Mucosa of stomach (tissue), 1 donor: Measurements from ENCODE around the gene ZFR.
"Not testable (repeated sequence)": the region's sequence is repeated elsewhere in the genome, so short reads cannot be mapped to it uniquely, and the experiment has no call there.

ENCODE experiments used
- H3K27me3 ChIP-seq: one replicate; pipeline ENCODE4 v1.7.0; 2013; ENCODE audit warnings: mild to moderate bottlenecking, low read length; ENCODE audit not compliant: control insufficient read depth, insufficient read depth
- H3K36me3 ChIP-seq: one replicate; pipeline ENCODE4 v1.7.0; 2013; ENCODE audit warnings: low read length; ENCODE audit not compliant: control insufficient read depth, insufficient read depth
- H3K4me1 ChIP-seq: one replicate; pipeline ENCODE4 v1.7.0; 2013; ENCODE audit warnings: mild to moderate bottlenecking, low read length; ENCODE audit not compliant: control insufficient read depth, insufficient read depth
- H3K4me3 ChIP-seq: one replicate; pipeline ENCODE4 v1.7.0; 2013; ENCODE audit warnings: low read length
- H3K9ac ChIP-seq: one replicate; pipeline ENCODE4 v1.7.0; 2013; ENCODE audit warnings: mild to moderate bottlenecking, low read length, moderate library complexity
- H3K9me3 ChIP-seq: one replicate; pipeline ENCODE4 v1.7.0; 2013; ENCODE audit warnings: mild to moderate bottlenecking, low read length, moderate library complexity; ENCODE audit not compliant: control insufficient read depth
- donor health status: Pancreatic carcinoma.

Gene ZFR

GRCh38 chr5:32323741-32324140 lies 120.8 kb downstream of the ZFR start:
- no peak overlapping the region for H3K4me3 ChIP-seq
- no peak overlapping the region for H3K9ac ChIP-seq
- no peaks in the 10 kb centered on the region for H3K9me3 ChIP-seq
- no peaks in the 10 kb centered on the region for H3K36me3 ChIP-seq
- H3K27me3 ChIP-seq: no peaks in the 10 kb centered on the region
- H3K4me1 ChIP-seq: no peaks in the 10 kb centered on the region

DNA sequence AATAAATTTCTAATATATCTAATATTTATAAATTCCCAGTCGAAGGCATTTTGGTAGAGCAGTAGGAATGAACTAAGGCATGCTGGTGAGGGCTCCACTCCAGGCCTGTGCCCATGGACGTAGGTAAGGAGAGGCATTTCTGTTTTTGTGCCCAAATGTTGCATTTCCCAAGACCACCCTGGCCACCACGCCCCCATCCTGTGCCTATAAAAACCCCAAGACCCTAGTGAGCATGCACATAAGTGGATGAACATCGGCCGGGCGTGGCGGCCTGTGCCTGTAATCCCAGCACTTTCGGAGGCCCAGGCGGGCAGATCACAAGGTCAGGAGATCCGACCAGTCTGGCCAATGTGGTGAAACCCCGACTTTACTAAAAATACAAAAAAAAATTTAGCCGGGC lies 121.7 kb downstream of the ZFR start:
- no peak overlapping the region for H3K9ac ChIP-seq
- no peaks in the 10 kb centered on the region for H3K36me3 ChIP-seq
- no peaks in the 10 kb centered on the region for H3K4me1 ChIP-seq

DNA sequence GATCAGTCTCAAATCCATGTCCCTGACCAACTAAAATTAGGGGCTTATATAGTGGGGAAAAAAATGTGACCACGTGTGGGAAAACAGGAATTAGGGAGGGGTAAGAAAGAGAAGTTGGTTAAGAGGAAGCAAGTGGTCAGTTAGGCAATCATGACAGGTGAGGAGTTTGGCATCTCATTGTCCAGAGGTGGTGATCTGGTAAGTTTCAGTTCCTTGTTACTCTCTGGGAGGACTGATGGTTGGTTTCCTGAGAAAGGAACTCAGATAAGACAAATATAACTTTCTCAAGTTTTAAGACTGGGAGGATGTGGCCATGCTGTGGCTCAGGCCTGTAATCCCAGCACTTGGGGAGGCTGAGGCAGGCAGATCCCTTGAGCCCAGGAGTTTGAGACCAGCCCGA lies 122.8 kb downstream of the ZFR start:
- not testable (repeated sequence) for H3K27me3 ChIP-seq, H3K4me3 ChIP-seq, H3K4me1 ChIP-seq, H3K36me3 ChIP-seq, H3K9me3 ChIP-seq, H3K9ac ChIP-seq

More for the DNA sequence above, 121.7 kb downstream of the ZFR start:
- H3K9me3 ChIP-seq: no peaks in the 10 kb centered on the region
- no peak overlapping the region for H3K4me3 ChIP-seq
- no peaks in the 10 kb centered on the region for H3K27me3 ChIP-seq

- H3K36me3 ChIP-seq: no peaks in the 10 kb centered on the region
- no peaks in the 10 kb centered on the region for H3K4me1 ChIP-seq
- no peak overlapping the region for H3K4me3 ChIP-seq
- H3K9ac ChIP-seq: no peak overlapping the region
- H3K27me3 ChIP-seq: no peaks in the 10 kb centered on the region
- no peaks in the 10 kb centered on the region for H3K9me3 ChIP-seq
Measured at GRCh38 chr5:32320576-32320975, 124.0 kb downstream of the ZFR start.

DNA sequence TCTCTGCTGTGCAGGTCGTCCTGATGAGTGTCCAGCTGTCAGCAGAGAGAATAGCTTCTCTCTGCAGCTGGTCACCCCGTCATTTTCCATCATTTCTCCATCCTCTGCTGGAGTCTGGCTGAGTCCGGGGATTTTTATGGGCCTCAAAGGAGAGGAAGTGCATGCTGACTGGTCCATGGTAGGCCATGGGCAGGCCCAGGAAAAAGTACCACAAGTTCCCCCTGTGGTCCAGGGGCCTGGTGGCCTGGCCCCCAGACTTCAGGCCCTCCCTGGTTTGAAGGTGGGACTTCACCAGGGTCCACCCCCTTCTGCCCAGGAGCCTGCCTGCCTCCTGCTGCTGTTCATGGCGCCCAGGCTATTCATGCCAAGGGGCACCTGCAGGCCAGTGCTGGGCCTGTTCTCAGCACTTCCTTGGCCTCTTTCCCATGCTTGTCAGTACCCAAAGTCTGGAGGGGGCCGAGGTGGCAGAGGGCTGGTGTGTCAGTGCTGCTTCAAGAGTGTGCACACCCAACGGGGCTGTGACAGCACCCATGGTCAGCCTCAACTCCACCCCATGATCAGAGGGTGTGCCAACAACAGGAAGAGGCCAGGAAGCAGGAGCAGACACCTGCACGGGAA lies 124.5 kb downstream of the ZFR start:
- no peaks in the 10 kb centered on the region for H3K27me3 ChIP-seq
- H3K9ac ChIP-seq: no peak overlapping the region
- no peaks in the 10 kb centered on the region for H3K36me3 ChIP-seq
- no peaks in the 10 kb centered on the region for H3K9me3 ChIP-seq
- H3K4me1 ChIP-seq: no peaks in the 10 kb centered on the region
- no peak overlapping the region for H3K4me3 ChIP-seq

DNA sequence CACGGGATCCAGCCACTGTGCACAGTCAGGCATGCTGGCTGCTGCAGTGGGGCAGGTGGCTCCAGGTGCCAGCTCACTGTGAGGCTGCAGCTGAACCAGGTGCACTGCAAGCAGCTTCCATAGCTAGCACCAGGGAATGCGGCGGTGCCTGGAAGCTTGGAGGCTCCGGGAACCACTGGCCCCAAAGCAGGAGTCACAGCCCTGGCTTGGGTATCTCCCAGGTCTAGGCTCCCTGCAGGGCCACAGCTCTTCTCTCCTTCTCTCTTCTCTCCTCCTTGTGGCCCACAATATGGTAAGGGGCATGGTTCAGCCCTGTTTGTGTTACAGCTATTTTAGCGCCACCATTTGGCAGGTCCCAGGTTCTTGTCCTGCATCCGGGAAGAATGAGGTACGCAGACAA lies 125.1 kb downstream of the ZFR start:
- H3K9me3 ChIP-seq: no peaks in the 10 kb centered on the region
- no peak overlapping the region for H3K9ac ChIP-seq
- H3K4me3 ChIP-seq: no peak overlapping the region
- no peaks in the 10 kb centered on the region for H3K4me1 ChIP-seq
- H3K27me3 ChIP-seq: no peaks in the 10 kb centered on the region
- no peaks in the 10 kb centered on the region for H3K36me3 ChIP-seq

DNA sequence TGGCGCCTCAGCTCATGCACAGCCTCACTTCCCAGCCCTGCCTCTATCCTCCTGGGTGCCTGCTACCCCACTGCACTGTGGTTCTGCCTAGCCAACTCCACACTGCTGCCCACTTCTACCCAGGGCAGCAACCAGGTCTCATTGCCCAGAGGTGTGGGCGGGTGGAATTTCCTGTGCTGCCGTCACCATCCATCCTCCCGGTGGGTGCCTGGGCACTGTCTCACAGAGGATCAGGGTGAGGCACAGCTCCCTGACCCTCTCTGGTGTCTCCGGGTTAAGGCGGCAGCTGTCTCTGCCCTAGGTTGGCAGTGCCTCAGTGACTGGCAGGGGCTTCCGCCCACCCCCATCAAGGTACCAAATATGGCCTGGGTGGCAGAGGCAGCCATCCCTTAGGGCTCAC lies 127.5 kb downstream of the ZFR start:
- Histone ChIP-seq H3K27me3 (no peaks in the 10 kb centered on the region), H3K9me3 (no peaks in the 10 kb centered on the region), H3K4me1 (no peaks in the 10 kb centered on the region), H3K9ac (no peak overlapping the region), H3K36me3 (no peaks in the 10 kb centered on the region), H3K4me3 (no peak overlapping the region)

- no peaks in the 10 kb centered on the region for H3K36me3 ChIP-seq
- H3K9me3 ChIP-seq: no peaks in the 10 kb centered on the region
- no peak overlapping the region for H3K4me3 ChIP-seq
- H3K27me3 ChIP-seq: no peaks in the 10 kb centered on the region
- peaks cover 8% of the 10 kb centered on the region for H3K4me1 ChIP-seq
- no peak overlapping the region for H3K9ac ChIP-seq
Measured at GRCh38 chr5:32315221-32316014, 129.1 kb downstream of the ZFR start.

DNA sequence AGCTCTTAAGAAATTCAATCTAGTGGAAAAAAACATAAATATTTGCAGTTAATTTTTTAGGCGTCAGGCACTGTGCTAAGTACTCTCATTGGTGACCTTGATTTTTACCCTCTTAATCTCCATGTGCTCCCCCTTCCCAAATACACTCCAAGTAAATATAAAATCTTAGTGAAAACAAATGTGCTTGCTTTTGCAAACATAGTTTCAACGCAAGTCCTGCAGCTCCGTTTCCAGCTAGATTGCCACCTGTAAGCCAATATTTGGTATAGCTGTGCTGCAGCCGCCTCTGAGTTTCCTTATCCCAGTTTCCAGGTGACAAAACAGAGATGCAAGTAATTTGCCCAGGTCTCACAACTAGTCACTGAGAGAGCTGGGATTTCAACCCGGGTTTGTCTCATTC lies 129.9 kb downstream of the ZFR start:
- Histone ChIP-seq H3K36me3 (no peaks in the 10 kb centered on the region), H3K9ac (no peak overlapping the region), H3K9me3 (no peaks in the 10 kb centered on the region), H3K4me3 (no peak overlapping the region), H3K27me3 (no peaks in the 10 kb centered on the region), H3K4me1 (peaks cover 8% of the 10 kb centered on the region)

DNA sequence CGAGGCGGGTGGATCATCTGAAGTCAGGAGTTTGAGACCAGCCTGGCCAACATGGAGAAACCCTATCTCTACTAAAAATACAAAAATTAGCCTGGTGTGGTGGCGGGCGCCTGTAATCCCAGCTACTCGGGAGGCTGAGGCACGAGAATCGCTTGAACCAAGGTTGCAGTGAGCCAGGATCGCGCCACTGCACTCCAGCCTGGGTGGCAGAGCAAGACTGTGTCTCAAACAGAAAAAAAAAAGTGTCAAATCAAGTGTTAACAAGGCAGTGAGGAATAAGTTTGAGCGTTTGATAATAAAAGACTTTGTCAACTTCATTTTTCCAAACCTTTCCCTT lies 130.4 kb downstream of the ZFR start:
- H3K4me1 ChIP-seq: not testable (repeated sequence)

GRCh38 chr5:32312595-32313332 lies 131.8 kb downstream of the ZFR start, which contains the start of gene MTMR12:
Gene MTMR12, minus strand, starts transcription at chr5:32312939. Its CDS starts 101 bp downstream, at chr5:32312838.
- Histone ChIP-seq H3K4me3 (peak within 1 kb of the TSS; percentile 61), H3K4me1 (peaks cover 12% of the 10 kb centered on the region), H3K9me3 (no peaks in the 10 kb centered on the region), H3K27me3 (no peaks in the 10 kb centered on the region), H3K36me3 (no peaks in the 10 kb centered on the region), H3K9ac (peak within 1 kb of the TSS; percentile 91)

More for the DNA sequence above, 130.4 kb downstream of the ZFR start:
- not testable (repeated sequence) for H3K9me3 ChIP-seq, H3K4me3 ChIP-seq, H3K36me3 ChIP-seq, H3K9ac ChIP-seq, H3K27me3 ChIP-seq

GRCh38 chr5:32312197-32312594 lies 132.3 kb downstream of the ZFR start:
- Histone ChIP-seq H3K4me1 (peaks cover 18% of the 10 kb centered on the region), H3K36me3 (no peaks in the 10 kb centered on the region), H3K9me3 (no peaks in the 10 kb centered on the region), H3K27me3 (no peaks in the 10 kb centered on the region), H3K4me3 (peak overlapping the region; percentile 61), H3K9ac (peak overlapping the region; percentile 91)
